ENCODE data around the gene SWSAP1.

GRCh38 chr19:11414544-11414943 is 40.1 kb downstream of the SWSAP1 start:
- TF ChIP-seq CTCF (IDR thresholded peaks at IDR 0.05) (no peak), POLR2AphosphoS5 (IDR thresholded peaks at IDR 0.05) (no peak), POLR2A (IDR thresholded peaks at IDR 0.05) (no peak), EP300 (IDR thresholded peaks at IDR 0.05) (no peak)

Measured in upper lobe of left lung (tissue), 4 donors.